ENCODE results near the gene GDPD1. TPM values are rescaled to one million over a fixed set of nuclear protein-coding genes. Genes with fewer than 3 reads are reported as not detected.
"Not testable (repeated sequence)": the region's sequence is repeated elsewhere in the genome, so short reads cannot be mapped to it uniquely, and the experiment has no call there.

GDPD1 gene
- total RNA-seq, 1 experiment from 2014 or later = not detected

- no peak for DNase-seq (ENCODE audit: low spot score)
These were observed 23.8 kb downstream of the GDPD1 start for GRCh38 chr17:59244081-59244480.

- DNase-seq (ENCODE audit: low spot score) = peak; percentile 11
These were observed 34.4 kb downstream of the GDPD1 start for GRCh38 chr17:59254742-59255141.

- no peak for DNase-seq (ENCODE audit: low spot score)
These were observed 36.8 kb downstream of the GDPD1 start for GRCh38 chr17:59257101-59257500.

- DNase-seq (ENCODE audit: low spot score) = no peak
These were observed 40.4 kb downstream of the GDPD1 start for GRCh38 chr17:59260722-59261121.

- no peak for DNase-seq (ENCODE audit: low spot score)
These were observed 46.4 kb downstream of the GDPD1 start for GRCh38 chr17:59266745-59267144.

GRCh38 chr17:59267776-59268175, 47.5 kb downstream of the GDPD1 start:
- DNase-seq (ENCODE audit: low spot score) = no peak

- no peak for DNase-seq (ENCODE audit: low spot score)
These were observed 55.3 kb downstream of the GDPD1 start for GRCh38 chr17:59275618-59276017.

GRCh38 chr17:59277031-59277430, 56.7 kb downstream of the GDPD1 start:
- no peak for DNase-seq (ENCODE audit: low spot score)

GRCh38 chr17:59278406-59278805, 58.1 kb downstream of the GDPD1 start:
- no peak for DNase-seq (ENCODE audit: low spot score)

- DNase-seq (ENCODE audit: low spot score) = no peak
These were observed 64.0 kb downstream of the GDPD1 start for GRCh38 chr17:59284317-59284716.

GRCh38 chr17:59287452-59287851, 67.1 kb downstream of the GDPD1 start:
- DNase-seq (ENCODE audit: low spot score) = no peak

GRCh38 chr17:59287891-59288290, 67.6 kb downstream of the GDPD1 start:
- DNase-seq (ENCODE audit: low spot score) = no peak

GRCh38 chr17:59289981-59290301, 69.6 kb downstream of the GDPD1 start:
- DNase-seq (ENCODE audit: low spot score) = no peak

GRCh38 chr17:59290302-59290998, 70.1 kb downstream of the GDPD1 start:
- not testable (repeated sequence) for DNase-seq (ENCODE audit: low spot score)

- DNase-seq (ENCODE audit: low spot score) = no peak
These were observed 71.8 kb downstream of the GDPD1 start for GRCh38 chr17:59292174-59292523.

GRCh38 chr17:59296190-59296589, 75.9 kb downstream of the GDPD1 start:
- DNase-seq (ENCODE audit: low spot score) = peak; percentile 52

GRCh38 chr17:59298521-59298920, 78.2 kb downstream of the GDPD1 start:
- DNase-seq (ENCODE audit: low spot score) = no peak

GRCh38 chr17:59299400-59300092, 79.2 kb downstream of the GDPD1 start:
- no peak for DNase-seq (ENCODE audit: low spot score)

- no peak for DNase-seq (ENCODE audit: low spot score)
These were observed 80.6 kb downstream of the GDPD1 start for GRCh38 chr17:59300941-59301340.

- DNase-seq (ENCODE audit: low spot score) = no peak
These were observed 84.5 kb downstream of the GDPD1 start for GRCh38 chr17:59304811-59305210.

- DNase-seq (ENCODE audit: low spot score) = no peak
These were observed 90.1 kb downstream of the GDPD1 start for GRCh38 chr17:59310263-59310920.

GRCh38 chr17:59311051-59311468, 90.7 kb downstream of the GDPD1 start:
- peak; percentile 88 for DNase-seq (ENCODE audit: low spot score)

GRCh38 chr17:59311521-59311920, 91.2 kb downstream of the GDPD1 start:
- DNase-seq (ENCODE audit: low spot score) = not testable (repeated sequence)

Data from HT-29 (cell line).